BE2C (cell line): ENCODE results near the gene YBX1.

Experiments
- DNase-seq: peaks from one replicate; pipeline ENCODE4 v3.0.0-alpha.2; 2020
- H3K27me3 ChIP-seq: fragments of 250-450 bp; sonication (Bioruptor Pico); 2 replicates; pipeline ENCODE4 v1.5.1; 2020; ENCODE audit warnings: mild to moderate bottlenecking
- H3K36me3 ChIP-seq: fragments of 250-450 bp; sonication (Bioruptor Pico); 2 replicates; pipeline ENCODE4 v1.5.1; 2020; ENCODE audit warnings: mild to moderate bottlenecking
- H3K4me1 ChIP-seq: fragments of 250-450 bp; sonication (Bioruptor Pico); 2 replicates; pipeline ENCODE4 v1.5.1; 2020
- H3K4me3 ChIP-seq: 2 replicates; pipeline ENCODE4 v1.5.1; 2011; ENCODE audit warnings: low read depth, low read length
- H3K9me3 ChIP-seq: fragments of 250-450 bp; sonication (Bioruptor Pico); 2 replicates; pipeline ENCODE4 v1.5.1; 2020
- CTCF ChIP-seq: IDR thresholded peaks from 2 replicates; pipeline ENCODE4 v1.5.1; 2012; ENCODE audit warnings: mild to moderate bottlenecking, low read depth, low read length

Gene YBX1

GRCh38 chr1:42730988-42731387 lies 48.8 kb downstream of the YBX1 start:
- no peak overlapping the region for H3K4me3 ChIP-seq
- H3K9me3 ChIP-seq = no peaks in the 10 kb centered on the region
- no peak; the same call in 1 of the 2 replicates for TF ChIP-seq CTCF
- DNase-seq = no peak
- H3K4me1 ChIP-seq = no peaks in the 10 kb centered on the region
- H3K36me3 ChIP-seq = no peaks in the 10 kb centered on the region
- H3K27me3 ChIP-seq = no peaks in the 10 kb centered on the region

- Histone ChIP-seq H3K9me3 (no peaks in the 10 kb centered on the region), H3K27me3 (no peaks in the 10 kb centered on the region), H3K36me3 (no peaks in the 10 kb centered on the region), H3K4me1 (no peaks in the 10 kb centered on the region), H3K4me3 (no peak overlapping the region)
- no peak for DNase-seq
- TF ChIP-seq CTCF = no peak
Measured at GRCh38 chr1:42731585-42731984, 49.4 kb downstream of the YBX1 start.

DNA sequence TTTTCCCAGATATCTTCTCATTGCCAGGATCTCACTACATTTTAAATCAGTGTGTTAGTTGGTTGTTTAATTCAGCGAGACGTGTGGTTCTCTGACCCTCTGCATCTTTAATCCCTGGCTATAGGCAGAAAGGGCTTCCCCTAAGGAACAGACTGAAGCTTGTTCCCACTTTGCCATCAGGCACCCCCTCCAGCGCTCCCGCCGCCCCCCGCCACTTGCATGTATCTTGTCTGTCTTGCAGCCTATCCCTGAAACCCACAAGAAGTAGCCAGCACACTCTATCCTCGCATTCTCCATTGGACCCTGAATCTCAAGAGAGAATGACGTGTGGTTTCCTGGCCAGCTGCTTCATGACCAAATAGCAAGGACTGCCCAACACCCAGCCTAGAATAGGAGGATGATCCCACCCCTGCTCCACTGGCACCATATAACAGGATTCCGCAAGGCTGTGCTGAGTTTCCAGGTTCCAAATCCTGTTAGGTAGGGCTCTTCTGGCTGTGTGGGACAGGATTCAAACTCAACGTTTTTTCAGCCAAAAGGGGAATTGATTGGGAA lies 50.0 kb downstream of the YBX1 start:
- no peak for TF ChIP-seq CTCF
- Histone ChIP-seq H3K27me3 (no peaks in the 10 kb centered on the region), H3K4me3 (no peak overlapping the region), H3K9me3 (no peaks in the 10 kb centered on the region), H3K4me1 (no peaks in the 10 kb centered on the region), H3K36me3 (no peaks in the 10 kb centered on the region)
- DNase-seq = no peak

DNA sequence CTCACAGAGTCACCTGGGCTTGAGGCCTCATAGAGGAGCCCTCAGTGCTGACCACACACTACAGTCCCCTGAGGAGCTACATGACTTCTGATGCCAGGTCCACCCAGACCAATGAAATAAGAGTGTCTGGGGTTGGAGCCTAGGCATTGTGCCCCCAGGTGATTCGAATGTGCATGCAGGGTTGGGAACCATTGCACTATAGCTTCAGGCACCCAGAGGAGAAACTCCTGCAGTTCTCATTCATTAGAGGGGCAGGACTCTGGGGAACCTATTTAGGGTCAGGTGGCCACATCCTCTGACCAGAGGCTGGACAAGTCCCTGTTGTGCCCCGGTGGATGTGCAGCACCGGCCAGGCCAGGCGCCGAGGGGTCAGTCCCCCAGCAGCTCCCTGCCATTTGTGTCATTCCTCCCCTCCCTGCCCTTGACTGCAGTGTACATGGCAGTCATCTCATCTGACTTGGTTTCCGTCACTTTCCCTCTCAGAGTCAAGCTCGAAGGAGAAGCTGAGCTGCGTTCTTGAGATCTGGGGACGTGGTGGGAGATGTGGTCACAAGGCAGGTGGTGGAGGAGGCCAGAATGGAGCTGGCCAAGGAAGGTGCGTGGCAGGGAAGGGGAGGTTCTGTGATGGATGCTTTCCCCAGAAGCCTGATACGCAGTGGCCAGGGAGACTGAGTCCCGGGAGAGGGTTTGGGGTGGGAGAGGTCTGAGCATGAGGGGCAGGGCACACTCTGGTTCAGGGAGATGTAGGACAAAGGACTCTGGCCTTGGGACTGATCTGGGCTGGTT lies 51.4 kb downstream of the YBX1 start:
- Histone ChIP-seq H3K4me3 (no peak overlapping the region), H3K9me3 (no peaks in the 10 kb centered on the region), H3K36me3 (no peaks in the 10 kb centered on the region), H3K27me3 (no peaks in the 10 kb centered on the region), H3K4me1 (no peaks in the 10 kb centered on the region)
- no peak for DNase-seq
- TF ChIP-seq CTCF = no peak

DNA sequence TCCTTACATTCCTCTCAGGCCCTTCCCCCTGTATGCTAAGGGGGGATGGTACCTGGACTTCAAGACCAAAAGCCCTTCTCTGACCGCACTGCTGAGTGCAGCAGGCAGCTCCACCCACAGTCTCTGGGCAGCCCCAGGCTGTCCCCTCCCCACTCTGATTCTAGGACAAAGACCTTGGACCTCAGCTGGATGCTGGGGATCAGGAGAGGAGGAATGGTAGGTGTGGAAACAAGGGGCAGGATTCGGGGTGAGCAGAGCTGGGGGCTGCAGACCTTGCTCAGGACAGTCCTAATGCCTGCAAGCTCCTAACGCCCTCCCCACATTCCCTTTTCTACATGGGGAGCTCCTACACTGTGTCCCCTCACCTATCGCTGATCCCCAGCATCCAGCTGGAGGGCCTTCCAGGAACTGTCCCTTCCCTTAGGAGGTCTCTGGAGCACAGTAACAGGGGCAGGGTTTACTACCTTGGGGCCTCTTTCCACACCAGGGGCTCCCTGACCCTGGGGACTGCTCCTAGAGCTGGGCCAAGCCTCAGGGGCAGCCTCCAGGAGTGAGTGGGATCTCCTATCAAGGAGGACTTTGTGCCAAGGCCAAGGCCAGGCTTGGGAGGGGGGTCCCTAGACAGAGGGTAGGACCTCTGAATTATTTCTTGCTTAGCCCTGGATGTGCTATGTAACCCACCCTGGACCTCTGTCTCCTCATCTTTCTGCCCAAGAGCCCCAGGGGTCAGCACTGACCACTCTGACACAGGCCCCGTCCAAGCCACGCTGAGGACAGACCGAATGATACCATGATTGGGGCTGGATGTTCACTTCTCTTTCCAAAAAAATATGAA lies 52.2 kb downstream of the YBX1 start:
- no peak overlapping the region for H3K4me3 ChIP-seq
- no peaks in the 10 kb centered on the region for H3K9me3 ChIP-seq
- H3K4me1 ChIP-seq = no peaks in the 10 kb centered on the region
- DNase-seq = no peak
- TF ChIP-seq CTCF = no peak
- H3K27me3 ChIP-seq = no peaks in the 10 kb centered on the region
- no peaks in the 10 kb centered on the region for H3K36me3 ChIP-seq
